CD14-positive monocyte (primary cell): ENCODE results near the gene HSPG2. TPM values are rescaled to one million over a fixed set of nuclear protein-coding genes. Genes with fewer than 3 reads are reported as not detected.

Experiments
- DNase-seq, 3 donors: peaks; one replicate each; pipeline ENCODE4 v3.0.0-alpha.2; 2011 to 2022
- H2AFZ ChIP-seq: 2 replicates; pipeline ENCODE4 v1.6.0; 2012; ENCODE audit warnings: mild to moderate bottlenecking, low read depth, low read length, inconsistent platforms; ENCODE audit not compliant: insufficient read depth, poor library complexity, severe bottlenecking
- H3K27ac ChIP-seq, 2 donors: 1 replicate in 1 of 2; 2 replicates in 1 of 2; pipeline ENCODE4 v1.5.1; 2012 to 2013; ENCODE audit warnings: low read length in 2 of 2, control low read depth in 1 of 2, inconsistent platforms in 1 of 2, low read depth in 1 of 2, mild to moderate bottlenecking in 1 of 2
- H3K27me3 ChIP-seq, 2 donors: one replicate each; pipeline versions ENCODE4 v1.6.0 to v1.6.1; 2011 to 2013; ENCODE audit warnings: low read length in 2 of 2; ENCODE audit not compliant: control insufficient read depth in 2 of 2, insufficient read depth in 2 of 2
- H3K36me3 ChIP-seq, 2 donors: replicated peaks in 1 of 2; 1 replicate in 1 of 2; 2 replicates in 1 of 2; pipeline versions ENCODE4 v1.5.1 to v1.6.1; 2012 to 2013; ENCODE audit warnings: low read length in 2 of 2, control low read depth in 1 of 2, inconsistent platforms in 1 of 2, mild to moderate bottlenecking in 1 of 2; ENCODE audit not compliant: insufficient read depth in 2 of 2, control insufficient read depth in 1 of 2
- H3K4me1 ChIP-seq, 2 donors: 1 replicate in 1 of 2; 2 replicates in 1 of 2; pipeline versions ENCODE4 v1.5.1 to v1.6.1; 2012 to 2013; ENCODE audit warnings: low read length in 2 of 2, control low read depth in 1 of 2, inconsistent platforms in 1 of 2, mild to moderate bottlenecking in 1 of 2, moderate library complexity in 1 of 2; ENCODE audit not compliant: insufficient read depth in 2 of 2, control insufficient read depth in 1 of 2
- H3K4me2 ChIP-seq: replicated peaks from 2 replicates; pipeline ENCODE3; 2012; ENCODE audit warnings: low read length, moderate library complexity, mild to moderate bottlenecking; ENCODE audit not compliant: poor library complexity, severe bottlenecking; ENCODE audit errors: extremely low read depth
- H3K4me3 ChIP-seq, 3 experiments: fragments of 200-600 bp in 1 of 3; sonication (generic) in 1 of 3; replicated peaks in 1 of 3; 1 replicate in 2 of 3; 2 replicates in 1 of 3; pipeline ENCODE4 v1.5.1; 2011 to 2013; ENCODE audit warnings: low read length in 3 of 3, mild to moderate bottlenecking in 3 of 3, control low read depth in 2 of 3, low read depth in 2 of 3, inconsistent platforms in 1 of 3, moderate library complexity in 1 of 3
- H3K79me2 ChIP-seq: 2 replicates; pipeline ENCODE4 v1.6.0; 2012; ENCODE audit warnings: mild to moderate bottlenecking, control low read depth, inconsistent platforms, low read length, moderate library complexity; ENCODE audit not compliant: insufficient read depth
- H3K9ac ChIP-seq: 2 replicates; pipeline ENCODE4 v1.6.0; 2017; ENCODE audit warnings: low read length, mild to moderate bottlenecking; ENCODE audit not compliant: insufficient read depth, poor library complexity, severe bottlenecking
- H3K9me3 ChIP-seq, 2 donors: replicated peaks in 1 of 2; 1 replicate in 1 of 2; 2 replicates in 1 of 2; pipeline versions ENCODE4 v1.5.1 to v1.6.1; 2012 to 2013; ENCODE audit warnings: low read length in 2 of 2, control low read depth in 1 of 2; ENCODE audit not compliant: control insufficient read depth in 1 of 2, insufficient read depth in 1 of 2
- H4K20me1 ChIP-seq: 2 replicates; pipeline ENCODE4 v1.6.0; 2012; ENCODE audit warnings: mild to moderate bottlenecking, low read length, control low read depth, moderate library complexity; ENCODE audit not compliant: insufficient read depth
- H3K27ac Mint-ChIP-seq, 7 donors: one replicate each; pipeline ENCODE4 v1.8.0; 2020; ENCODE audit warnings: mild to moderate bottlenecking in 7 of 7, mixed read lengths in 7 of 7, moderate library complexity in 6 of 7, inconsistent platforms in 2 of 7
- H3K27me3 Mint-ChIP-seq, 3 donors: one replicate each; pipeline ENCODE4 v1.8.0; 2021 to 2022; ENCODE audit warnings: low read depth in 3 of 3, mild to moderate bottlenecking in 3 of 3, mixed read lengths in 3 of 3, moderate library complexity in 3 of 3, inconsistent platforms in 1 of 3
- H3K36me3 Mint-ChIP-seq, 2 donors: one replicate each; pipeline ENCODE4 v1.8.0; 2020; ENCODE audit warnings: mixed read lengths in 2 of 2, inconsistent platforms in 1 of 2, mild to moderate bottlenecking in 1 of 2
- H3K4me1 Mint-ChIP-seq: one replicate; pipeline ENCODE4 v1.8.0; 2020; ENCODE audit warnings: mild to moderate bottlenecking, mixed read lengths
- H3K4me3 Mint-ChIP-seq, 2 donors: one replicate each; pipeline ENCODE4 v1.8.0; 2020; ENCODE audit warnings: mild to moderate bottlenecking in 2 of 2, mixed read lengths in 2 of 2, moderate library complexity in 1 of 2
- H3K9me3 Mint-ChIP-seq, 7 donors: one replicate each; pipeline ENCODE4 v1.8.0; 2020 to 2022; ENCODE audit warnings: mixed read lengths in 7 of 7, mild to moderate bottlenecking in 6 of 7, moderate library complexity in 6 of 7, inconsistent platforms in 2 of 7
- CTCF ChIP-seq: fragments of 200-600 bp; IDR thresholded peaks from one replicate; pipeline ENCODE4 v1.8.0; 2022; ENCODE audit warnings: antibody characterized with exemption, mild to moderate bottlenecking
- WGBS: methylation state at CpG from one replicate; pipeline ENCODE4 v1.1.5; 2013; ENCODE audit warnings: missing lambda C conversion rate; ENCODE audit not compliant: insufficient coverage; 5-methylcytosine and 5-hydroxymethylcytosine counted together
- intact Hi-C, 2 donors: fragments of 100-400 bp; cut with micrococcal nuclease; formaldehyde crosslinking; loops; one replicate each; pipeline versions ENCODE4 v1.15.0 to v1.15.1; 2023
- polyA plus RNA-seq, 3 donors: library from polyadenylated mRNA; depleted of rRNA in 1 of 3; unstranded in 2 of 3; stranded (reverse) in 1 of 3; fragments of 300-500 nt in 2 of 3; fragments of >200 nt in 1 of 3; fragmentation: Illumina TruSeq in 2 of 3; gene quantifications; 1 replicate in 2 of 3; 2 replicates in 1 of 3; pipeline ENCODE4 v1.2.3, GENCODE V29; 2012 to 2021

Gene HSPG2
- polyA plus RNA-seq, 3 donors = 0.44 TPM; not detected in 2

GRCh38 chr1:21901473-21901847, 35.6 kb downstream of the HSPG2 start:
- Histone ChIP-seq H3K4me2 (no peak overlapping the region), H3K9ac (no peak overlapping the region), H3K4me3 (no peak overlapping the region), H3K27me3 (no peaks in the 10 kb centered on the region), H3K36me3 (no peaks in the 10 kb centered on the region), H3K4me1 (no peaks in the 10 kb centered on the region), H4K20me1 (no peaks in the 10 kb centered on the region), H2AFZ (no peak overlapping the region), H3K79me2 (no peaks in the 10 kb centered on the region), H3K27ac (no peak overlapping the region), H3K9me3 (no peaks in the 10 kb centered on the region)
- Mint-ChIP-seq H3K4me3 (no peak overlapping the region), H3K27ac (no peak overlapping the region), H3K36me3 (no peaks in the 10 kb centered on the region), H3K27me3 (peaks cover 1 to 6% (median 6%) of the 10 kb centered on the region in 3 donors), H3K9me3 (no peaks in the 10 kb centered on the region), H3K4me1 (peaks cover 8% of the 10 kb centered on the region)
- 91% methylated on average over 5 of the region's 5 CpGs for WGBS
- intact Hi-C loops = no loop called here
- no peak for DNase-seq
- TF ChIP-seq CTCF = no peak

GRCh38 chr1:21900766-21901472, 36.2 kb downstream of the HSPG2 start:
- H3K4me3 Mint-ChIP-seq = no peak overlapping the region
- intact Hi-C loops = no loop called here
- no peak overlapping the region for H3K27ac Mint-ChIP-seq

More at GRCh38 chr1:21900766-21901472, 36.2 kb downstream of the HSPG2 start:
- 89% methylated on average over 7 of the region's 13 CpGs for WGBS
- Histone ChIP-seq H2AFZ (no peak overlapping the region), H3K36me3 (no peaks in the 10 kb centered on the region), H3K9me3 (no peaks in the 10 kb centered on the region), H3K79me2 (no peaks in the 10 kb centered on the region), H3K4me2 (no peak overlapping the region), H3K4me3 (no peak overlapping the region), H3K4me1 (no peaks in the 10 kb centered on the region), H3K27me3 (no peaks in the 10 kb centered on the region), H3K9ac (no peak overlapping the region), H3K27ac (no peak overlapping the region), H4K20me1 (no peaks in the 10 kb centered on the region)
- Mint-ChIP-seq H3K9me3 (no peaks in the 10 kb centered on the region), H3K4me1 (peaks cover 5% of the 10 kb centered on the region), H3K36me3 (no peaks in the 10 kb centered on the region), H3K27me3 (peaks cover 1 to 6% (median 6%) of the 10 kb centered on the region in 3 donors)
- no peak for TF ChIP-seq CTCF
- no peak for DNase-seq
